ENCODE measurements around the gene PLCD4.

PLCD4 gene

GRCh38 chr2:218622606-218623365 lies 15.1 kb downstream of the PLCD4 start:
- no peak for DNase-seq

- DNase-seq: no peak
These were observed 15.6 kb downstream of the PLCD4 start for GRCh38 chr2:218623366-218623705.

- DNase-seq: no peak
These were observed 18.7 kb downstream of the PLCD4 start for GRCh38 chr2:218626369-218626768.

GRCh38 chr2:218627939-218628338 lies 20.2 kb downstream of the PLCD4 start:
- no peak for DNase-seq

GRCh38 chr2:218631837-218632236 lies 24.1 kb downstream of the PLCD4 start:
- DNase-seq: peak; percentile 40

- no peak for DNase-seq
These were observed 28.0 kb downstream of the PLCD4 start for GRCh38 chr2:218635719-218636118.

GRCh38 chr2:218638372-218638771 lies 30.7 kb downstream of the PLCD4 start:
- no peak for DNase-seq

GRCh38 chr2:218642121-218642656 lies 34.5 kb downstream of the PLCD4 start:
- no peak for DNase-seq

GRCh38 chr2:218642786-218643185 lies 35.1 kb downstream of the PLCD4 start:
- no peak for DNase-seq

- no peak for DNase-seq
These were observed 36.1 kb downstream of the PLCD4 start for GRCh38 chr2:218643751-218644310.

GRCh38 chr2:218644721-218645120 lies 37.0 kb downstream of the PLCD4 start:
- no peak for DNase-seq

GRCh38 chr2:218645126-218645525 lies 37.4 kb downstream of the PLCD4 start:
- no peak for DNase-seq

- peak; percentile 19 for DNase-seq
These were observed 40.5 kb downstream of the PLCD4 start for GRCh38 chr2:218648088-218648786.

- DNase-seq: no peak
These were observed 41.0 kb downstream of the PLCD4 start for GRCh38 chr2:218648787-218649100.

GRCh38 chr2:218655751-218656150 lies 48.1 kb downstream of the PLCD4 start:
- no peak for DNase-seq

GRCh38 chr2:218658671-218659257 lies 51.1 kb downstream of the PLCD4 start:
- DNase-seq: no peak

- DNase-seq: peak; percentile 81
These were observed 51.7 kb downstream of the PLCD4 start, which contains the start of the genes BCS1L and ZNF142 for GRCh38 chr2:218659258-218659987. BCS1L (plus strand) TSS chr2:218659683; CDS start chr2:218660988, 1,305 bp downstream. ZNF142 (minus strand) TSS chr2:218659623; CDS start chr2:218656429, 3,194 bp downstream.

GRCh38 chr2:218659988-218660358 lies 52.3 kb downstream of the PLCD4 start:
- no peak for DNase-seq

- no peak for DNase-seq
These were observed 54.7 kb downstream of the PLCD4 start for GRCh38 chr2:218662377-218662776.

- no peak for DNase-seq
These were observed 55.1 kb downstream of the PLCD4 start for GRCh38 chr2:218662827-218663226.

GRCh38 chr2:218663901-218664300 lies 56.2 kb downstream of the PLCD4 start:
- DNase-seq: no peak

GRCh38 chr2:218664653-218665052 lies 57.0 kb downstream of the PLCD4 start:
- no peak for DNase-seq

All from NCI-H226 (cell line).